Osteocyte (in vitro differentiated cells): Measurements from ENCODE around the gene SLC27A3. TPM values are rescaled to one million over a fixed set of nuclear protein-coding genes. Genes with fewer than 3 reads are reported as not detected.

Experiments used
- DNase-seq: peaks from one replicate; pipeline ENCODE4 v3.0.0; 2021; ENCODE audit warnings: mixed read lengths; ENCODE audit not compliant: unreplicated experiment; ENCODE audit errors: extremely low spot score
- H3K27ac Mint-ChIP-seq: one replicate; pipeline ENCODE4 v1.8.0; 2021; ENCODE audit warnings: mild to moderate bottlenecking, mixed read lengths; ENCODE audit not compliant: unreplicated experiment
- H3K27me3 Mint-ChIP-seq: one replicate; pipeline ENCODE4 v1.8.0; 2021; ENCODE audit warnings: mixed read lengths; ENCODE audit not compliant: unreplicated experiment
- H3K36me3 Mint-ChIP-seq: one replicate; pipeline ENCODE4 v1.8.0; 2021; ENCODE audit warnings: mixed read lengths; ENCODE audit not compliant: unreplicated experiment
- H3K4me1 Mint-ChIP-seq: one replicate; pipeline ENCODE4 v1.8.0; 2021; ENCODE audit warnings: mixed read lengths; ENCODE audit not compliant: unreplicated experiment
- H3K4me3 Mint-ChIP-seq: one replicate; pipeline ENCODE4 v1.8.0; 2021; ENCODE audit warnings: mild to moderate bottlenecking, moderate library complexity, mixed read lengths; ENCODE audit not compliant: unreplicated experiment
- H3K9me3 Mint-ChIP-seq: one replicate; pipeline ENCODE4 v1.8.0; 2021; ENCODE audit warnings: mixed read lengths; ENCODE audit not compliant: unreplicated experiment
- CTCF ChIP-seq: fragments of 200-600 bp; sonication (generic); IDR thresholded peaks from 2 replicates; pipeline ENCODE4 v1.5.0; 2021; ENCODE audit warnings: antibody characterized with exemption, mild to moderate bottlenecking, moderate library complexity
- long read RNA-seq: library from polyadenylated mRNA; unstranded; transcript quantifications from one replicate; pipeline ENCODE4 v2.0.0, GENCODE V29; 2021
- total RNA-seq: library from RNA; stranded (reverse); gene quantifications from 2 replicates; pipeline ENCODE4 v1.2.1, GENCODE V29; 2021

Gene SLC27A3
- 9.9 and 11.9 TPM in 2 replicates for total RNA-seq
- long read RNA-seq: 0 reads

- peak within 1 kb of the TSS; percentile 74 for H3K4me3 Mint-ChIP-seq
- H3K27me3 Mint-ChIP-seq: no peaks in the 10 kb centered on the region
- peaks cover 6% of the 10 kb centered on the region for H3K36me3 Mint-ChIP-seq
- no peak for DNase-seq
- H3K27ac Mint-ChIP-seq: peak within 1 kb of the TSS; percentile 48
- H3K9me3 Mint-ChIP-seq: no peaks in the 10 kb centered on the region
- TF ChIP-seq CTCF: no peak
- peaks cover 23% of the 10 kb centered on the region for H3K4me1 Mint-ChIP-seq
These were observed at the start of gene SLC27A3 for GRCh38 chr1:153774780-153775457. SLC27A3 (plus strand) TSS chr1:153775407; CDS start chr1:153775498, 91 bp downstream.

DNA sequence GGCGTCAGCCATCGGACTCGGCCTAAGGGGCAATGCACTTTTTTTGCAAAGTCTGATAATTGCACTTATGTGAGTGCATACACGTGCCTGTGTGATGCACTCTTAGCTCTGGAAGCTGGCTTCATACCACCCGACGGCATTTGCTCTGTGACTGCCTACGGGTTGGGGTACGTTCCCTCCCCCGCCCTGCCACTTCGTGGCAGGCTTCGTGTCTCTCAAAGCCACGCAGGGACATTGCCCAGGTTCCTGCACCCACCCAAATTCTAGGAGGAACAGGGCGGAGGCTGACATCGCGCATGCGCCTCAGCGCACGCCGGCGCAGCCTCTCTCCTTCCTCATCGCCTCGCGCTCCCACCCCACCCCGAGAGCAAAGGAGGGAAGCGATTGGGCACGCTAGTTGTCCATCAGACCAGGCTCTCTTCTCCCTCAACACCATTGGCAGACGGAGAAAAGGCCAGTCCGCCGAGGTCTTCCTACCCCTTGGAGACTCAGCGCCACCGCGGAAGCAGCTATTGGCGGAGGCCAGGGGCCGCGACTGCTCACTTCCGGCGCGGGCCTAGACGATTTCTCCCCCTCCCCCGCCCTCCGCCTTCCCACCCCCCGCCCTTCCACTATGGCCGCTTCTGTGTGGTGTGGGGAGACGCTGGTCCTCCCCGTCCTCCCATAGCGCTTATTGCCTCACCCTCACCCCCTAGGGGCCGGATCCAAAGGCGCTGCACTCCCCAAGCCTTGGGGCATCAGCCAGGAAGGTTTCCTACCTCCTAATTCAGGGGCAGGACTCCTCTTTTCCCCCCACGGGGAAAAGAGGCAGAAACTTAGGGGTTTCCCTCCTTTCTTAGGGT is 47.5 kb upstream of the SLC27A3 start, which contains the start of gene INTS3:
INTS3 (plus strand) TSS at position 588 of the 842 bp plus-strand sequence. CDS start 585 bp downstream, outside the sequence.
- Mint-ChIP-seq H3K4me3 (peak within 1 kb of the TSS; percentile 96), H3K36me3 (no peaks in the 10 kb centered on the region), H3K27ac (peak within 1 kb of the TSS; percentile 92), H3K27me3 (no peaks in the 10 kb centered on the region), H3K4me1 (peaks cover 29% of the 10 kb centered on the region), H3K9me3 (no peaks in the 10 kb centered on the region)
- peak; percentile 100 for DNase-seq
- no peak for TF ChIP-seq CTCF

DNA sequence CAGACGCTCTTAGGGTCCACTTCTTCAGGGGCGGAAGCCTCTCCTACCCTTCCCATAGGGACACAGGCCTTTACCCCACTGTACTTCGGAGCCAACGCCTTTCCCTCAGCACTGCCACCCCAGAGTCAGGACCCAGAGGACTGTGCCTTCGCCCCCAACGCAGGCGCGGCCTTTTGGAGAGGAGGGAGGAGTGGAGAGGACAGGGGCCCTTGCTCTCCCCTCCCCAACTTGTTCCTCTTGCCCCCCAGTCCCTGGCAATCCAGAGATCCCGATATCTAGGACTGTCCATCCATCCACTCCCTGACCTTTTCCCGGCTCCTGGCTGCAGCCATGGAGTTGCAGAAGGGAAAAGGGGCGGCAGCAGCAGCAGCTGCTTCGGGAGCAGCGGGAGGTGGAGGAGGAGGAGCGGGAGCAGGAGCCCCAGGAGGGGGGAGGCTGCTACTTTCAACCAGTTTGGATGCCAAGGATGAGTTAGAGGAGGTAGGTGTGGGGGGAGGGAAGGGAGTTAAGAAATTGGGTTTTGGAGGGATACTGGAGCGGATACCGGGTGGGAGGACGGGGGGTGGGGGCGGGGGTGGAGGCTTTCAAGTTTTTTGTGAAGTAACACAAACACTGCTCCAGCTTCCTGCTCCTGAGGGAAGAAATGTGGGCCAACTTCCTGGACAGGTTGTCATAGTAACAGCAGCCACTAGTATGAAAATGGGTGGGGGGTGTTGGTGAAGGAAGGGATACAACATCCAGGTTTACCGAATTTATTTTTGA is 46.7 kb upstream of the SLC27A3 start:
- Mint-ChIP-seq H3K4me3 (peak overlapping the region; percentile 96), H3K4me1 (peaks cover 29% of the 10 kb centered on the region), H3K27ac (peak overlapping the region; percentile 92), H3K27me3 (no peaks in the 10 kb centered on the region), H3K9me3 (no peaks in the 10 kb centered on the region), H3K36me3 (no peaks in the 10 kb centered on the region)
- no peak for TF ChIP-seq CTCF
- peak; percentile 84 for DNase-seq

- TF ChIP-seq CTCF: no peak
- Mint-ChIP-seq H3K27me3 (no peaks in the 10 kb centered on the region), H3K36me3 (no peaks in the 10 kb centered on the region), H3K4me3 (no peak overlapping the region), H3K9me3 (no peaks in the 10 kb centered on the region), H3K4me1 (peaks cover 29% of the 10 kb centered on the region), H3K27ac (no peak overlapping the region)
- no peak for DNase-seq
These were observed 44.7 kb upstream of the SLC27A3 start for GRCh38 chr1:153730468-153730988.
